Karpas-422 (cell line): Measurements from ENCODE around the gene CX3CR1. TPM values are rescaled to one million over a fixed set of nuclear protein-coding genes. Genes with fewer than 3 reads are reported as not detected.
"Not testable (repeated sequence)": the region's sequence is repeated elsewhere in the genome, so short reads cannot be mapped to it uniquely, and the experiment has no call there.

ENCODE experiments used
- DNase-seq: peaks from one replicate; pipeline ENCODE4 v3.0.0-alpha.2; 2015
- H2AFZ ChIP-seq: fragments of 200-600 bp; sonication (generic); 2 replicates; pipeline ENCODE4 v1.6.1; 2014; ENCODE audit warnings: antibody characterized with exemption, low read length, mixed read lengths
- H3K27ac ChIP-seq: fragments of 200-600 bp; sonication (generic); 2 replicates; pipeline ENCODE4 v1.5.1; 2014; ENCODE audit warnings: mild to moderate bottlenecking, low read length, moderate library complexity
- H3K27me3 ChIP-seq: fragments of 200-600 bp; sonication (generic); 2 replicates; pipeline ENCODE4 v1.6.1; 2014; ENCODE audit warnings: low read length, mixed read lengths
- H3K36me3 ChIP-seq: fragments of 200-600 bp; sonication (generic); 2 replicates; pipeline ENCODE4 v1.6.1; 2014; ENCODE audit warnings: low read length, mixed read lengths; ENCODE audit not compliant: insufficient read depth
- H3K4me1 ChIP-seq: fragments of 200-600 bp; sonication (generic); 2 replicates; pipeline ENCODE4 v1.6.1; 2014; ENCODE audit warnings: mild to moderate bottlenecking, low read length, mixed read lengths
- H3K4me2 ChIP-seq: fragments of 200-600 bp; sonication (generic); 2 replicates; pipeline ENCODE4 v1.6.1; 2014; ENCODE audit warnings: low read length, low read depth, mild to moderate bottlenecking; ENCODE audit not compliant: poor library complexity, severe bottlenecking
- H3K4me3 ChIP-seq: fragments of 200-600 bp; sonication (generic); 2 replicates; pipeline ENCODE4 v1.5.1; 2014; ENCODE audit warnings: mild to moderate bottlenecking, antibody characterized with exemption, low read length, mixed read lengths
- H3K79me2 ChIP-seq: fragments of 200-600 bp; sonication (generic); 2 replicates; pipeline ENCODE4 v1.6.1; 2014; ENCODE audit warnings: mild to moderate bottlenecking, low read length, mixed read lengths
- H3K9ac ChIP-seq: fragments of 200-600 bp; sonication (generic); 2 replicates; pipeline ENCODE4 v1.6.0; 2014; ENCODE audit warnings: low read length
- H3K9me2 ChIP-seq: fragments of 200-600 bp; sonication (generic), shearing (Covaris generic); replicated peaks from 2 replicates; pipeline ENCODE4 v1.6.0; 2014; ENCODE audit warnings: mild to moderate bottlenecking, low read length, moderate library complexity; ENCODE audit not compliant: insufficient read depth
- H3K9me3 ChIP-seq: fragments of 300-700, 200-600 bp; sonication (generic); 2 replicates; pipeline ENCODE4 v1.6.1; 2014; ENCODE audit warnings: low read length, mixed read lengths
- H4K20me1 ChIP-seq: fragments of 200-600 bp; sonication (generic); 2 replicates; pipeline ENCODE4 v1.6.1; 2014; ENCODE audit warnings: mild to moderate bottlenecking, antibody characterized with exemption, low read length, low read depth; ENCODE audit not compliant: insufficient read depth
- total RNA-seq: library from RNA; depleted of rRNA; stranded (reverse); fragments of >200 nt; shearing (Covaris generic); gene quantifications from 2 replicates; pipeline ENCODE4 v1.2.3, GENCODE V29; 2014; ENCODE audit warnings: low replicate concordance; rRNA removed

Gene CX3CR1
- 0.48 TPM in 1 of 2 replicates, not detected in the other for total RNA-seq

GRCh38 chr3:39279745-39280517 lies at the start of gene CX3CR1:
CX3CR1 (minus strand) TSS chr3:39280036; CDS start chr3:39266509, 13,527 bp downstream.
- no peak within 1 kb of the TSS for H3K9ac ChIP-seq
- H3K27ac ChIP-seq: no peak within 1 kb of the TSS
- H3K4me2 ChIP-seq: no peak within 1 kb of the TSS
- no peaks in the 10 kb centered on the region for H3K9me2 ChIP-seq
- no peaks in the 10 kb centered on the region for H3K36me3 ChIP-seq
- H3K27me3 ChIP-seq: no peaks in the 10 kb centered on the region
- H3K4me3 ChIP-seq: no peak within 1 kb of the TSS
- peaks cover 10% of the 10 kb centered on the region for H3K4me1 ChIP-seq
- DNase-seq: no peak
- H3K79me2 ChIP-seq: no peaks in the 10 kb centered on the region
- H4K20me1 ChIP-seq: no peaks in the 10 kb centered on the region
- H2AFZ ChIP-seq: no peak within 1 kb of the TSS
- H3K9me3 ChIP-seq: no peaks in the 10 kb centered on the region

GRCh38 chr3:39329493-39329892 lies 49.7 kb upstream of the CX3CR1 start, which contains the start of gene CCR8:
CCR8 (plus strand) TSS chr3:39329709; CDS start chr3:39332332, 2,623 bp downstream.
- H3K4me3 ChIP-seq: no peak within 1 kb of the TSS

GRCh38 chr3:39327746-39328349 lies 48.0 kb upstream of the CX3CR1 start:
- no peak overlapping the region for H3K4me2 ChIP-seq
- H3K79me2 ChIP-seq: no peaks in the 10 kb centered on the region
- H3K4me3 ChIP-seq: no peak overlapping the region
- H3K27ac ChIP-seq: no peak overlapping the region
- no peaks in the 10 kb centered on the region for H3K4me1 ChIP-seq
- H3K36me3 ChIP-seq: no peaks in the 10 kb centered on the region
- no peaks in the 10 kb centered on the region for H3K9me2 ChIP-seq
- no peak for DNase-seq
- no peak overlapping the region for H3K9ac ChIP-seq
- H4K20me1 ChIP-seq: no peaks in the 10 kb centered on the region
- no peaks in the 10 kb centered on the region for H3K9me3 ChIP-seq
- no peak overlapping the region for H2AFZ ChIP-seq
- H3K27me3 ChIP-seq: no peaks in the 10 kb centered on the region

More at GRCh38 chr3:39329493-39329892, 49.7 kb upstream of the CX3CR1 start, which contains the start of gene CCR8:
- Histone ChIP-seq H3K9me2 (no peaks in the 10 kb centered on the region), H3K9me3 (no peaks in the 10 kb centered on the region), H3K36me3 (no peaks in the 10 kb centered on the region), H3K27me3 (no peaks in the 10 kb centered on the region), H3K4me2 (no peak within 1 kb of the TSS), H3K27ac (no peak within 1 kb of the TSS), H4K20me1 (no peaks in the 10 kb centered on the region), H3K4me1 (no peaks in the 10 kb centered on the region), H3K9ac (no peak within 1 kb of the TSS), H3K79me2 (no peaks in the 10 kb centered on the region), H2AFZ (no peak within 1 kb of the TSS)
- DNase-seq: no peak

GRCh38 chr3:39327053-39327745 lies 47.4 kb upstream of the CX3CR1 start:
- no peaks in the 10 kb centered on the region for H3K27me3 ChIP-seq
- no peaks in the 10 kb centered on the region for H3K36me3 ChIP-seq
- H3K79me2 ChIP-seq: no peaks in the 10 kb centered on the region
- H3K9me2 ChIP-seq: no peaks in the 10 kb centered on the region
- no peak overlapping the region for H3K4me3 ChIP-seq
- H4K20me1 ChIP-seq: no peaks in the 10 kb centered on the region
- no peak overlapping the region for H3K9ac ChIP-seq
- no peaks in the 10 kb centered on the region for H3K4me1 ChIP-seq
- DNase-seq: no peak
- H3K4me2 ChIP-seq: no peak overlapping the region
- no peak overlapping the region for H2AFZ ChIP-seq
- no peaks in the 10 kb centered on the region for H3K9me3 ChIP-seq
- H3K27ac ChIP-seq: no peak overlapping the region

GRCh38 chr3:39325236-39325635 lies 45.4 kb upstream of the CX3CR1 start:
- H3K4me1 ChIP-seq: no peaks in the 10 kb centered on the region
- H3K9ac ChIP-seq: no peak overlapping the region
- H3K4me2 ChIP-seq: no peak overlapping the region
- H3K79me2 ChIP-seq: no peaks in the 10 kb centered on the region
- H2AFZ ChIP-seq: no peak overlapping the region
- no peaks in the 10 kb centered on the region for H3K27me3 ChIP-seq
- no peaks in the 10 kb centered on the region for H4K20me1 ChIP-seq
- no peak overlapping the region for H3K27ac ChIP-seq
- no peaks in the 10 kb centered on the region for H3K9me3 ChIP-seq
- H3K36me3 ChIP-seq: no peaks in the 10 kb centered on the region
- H3K9me2 ChIP-seq: no peaks in the 10 kb centered on the region
- DNase-seq: no peak
- no peak overlapping the region for H3K4me3 ChIP-seq

- no peak for DNase-seq
- no peak overlapping the region for H2AFZ ChIP-seq
- H3K4me2 ChIP-seq: no peak overlapping the region
- no peaks in the 10 kb centered on the region for H4K20me1 ChIP-seq
- H3K27me3 ChIP-seq: no peaks in the 10 kb centered on the region
- H3K9ac ChIP-seq: no peak overlapping the region
- H3K4me3 ChIP-seq: no peak overlapping the region
- no peaks in the 10 kb centered on the region for H3K36me3 ChIP-seq
- no peaks in the 10 kb centered on the region for H3K9me3 ChIP-seq
- no peak overlapping the region for H3K27ac ChIP-seq
- H3K79me2 ChIP-seq: no peaks in the 10 kb centered on the region
- H3K4me1 ChIP-seq: no peaks in the 10 kb centered on the region
- H3K9me2 ChIP-seq: no peaks in the 10 kb centered on the region; the same call in 1 of the 2 replicates
These were observed 43.7 kb upstream of the CX3CR1 start for GRCh38 chr3:39323494-39323893.

- H2AFZ ChIP-seq: no peak overlapping the region
- no peaks in the 10 kb centered on the region for H3K27me3 ChIP-seq
- no peaks in the 10 kb centered on the region for H3K4me1 ChIP-seq
- no peak overlapping the region for H3K4me2 ChIP-seq
- no peaks in the 10 kb centered on the region for H3K9me3 ChIP-seq
- no peaks in the 10 kb centered on the region; the same call in 1 of the 2 replicates for H3K9me2 ChIP-seq
- no peak for DNase-seq
- H3K4me3 ChIP-seq: no peak overlapping the region
- H3K9ac ChIP-seq: no peak overlapping the region
- H3K27ac ChIP-seq: no peak overlapping the region
- no peaks in the 10 kb centered on the region for H3K79me2 ChIP-seq
- no peaks in the 10 kb centered on the region for H4K20me1 ChIP-seq
- H3K36me3 ChIP-seq: no peaks in the 10 kb centered on the region
These were observed 43.1 kb upstream of the CX3CR1 start for GRCh38 chr3:39322936-39323335.

- not testable (repeated sequence) for H3K27me3 ChIP-seq, H3K79me2 ChIP-seq, H3K27ac ChIP-seq, H3K9me3 ChIP-seq, H4K20me1 ChIP-seq, H3K4me1 ChIP-seq, H3K9ac ChIP-seq, DNase-seq, H3K4me2 ChIP-seq, H2AFZ ChIP-seq, H3K4me3 ChIP-seq, H3K9me2 ChIP-seq, H3K36me3 ChIP-seq
These were observed 42.4 kb upstream of the CX3CR1 start for GRCh38 chr3:39322209-39322715.
